HG02763 (cell line): ENCODE measurements around the gene PSME3.

Experiments used
- ATAC-seq: cut with Tn5 transposase; IDR thresholded peaks from one replicate; pipeline ENCODE4 v1.9.1; 2021; ENCODE audit warnings: mild to moderate bottlenecking, moderate library complexity; ENCODE audit not compliant: unreplicated experiment

The PSME3 gene

GRCh38 chr17:42832934-42833766 lies at the start of gene PSME3:
Gene PSME3, plus strand, starts transcription at chr17:42833397. Its CDS starts 235 bp downstream, at chr17:42833632.
- ATAC-seq, result peak; percentile 85

- no peak for ATAC-seq
Measured at GRCh38 chr17:42783791-42784138, 49.4 kb upstream of the PSME3 start.

- no peak for ATAC-seq
Measured at GRCh38 chr17:42784409-42784808, 48.8 kb upstream of the PSME3 start.

- no peak for ATAC-seq
Measured at GRCh38 chr17:42784811-42785592, 48.2 kb upstream of the PSME3 start.

- no peak for ATAC-seq
Measured at GRCh38 chr17:42787266-42787665, 45.9 kb upstream of the PSME3 start.

GRCh38 chr17:42791948-42792347 lies 41.2 kb upstream of the PSME3 start:
- no peak for ATAC-seq

- ATAC-seq, result no peak
Measured at GRCh38 chr17:42792545-42792944, 40.7 kb upstream of the PSME3 start.

- ATAC-seq, result no peak
Measured at GRCh38 chr17:42795061-42795460, 38.1 kb upstream of the PSME3 start.

GRCh38 chr17:42795465-42795864 lies 37.7 kb upstream of the PSME3 start:
- ATAC-seq, result no peak

- ATAC-seq, result no peak
Measured at GRCh38 chr17:42796066-42796758, 37.0 kb upstream of the PSME3 start.

- no peak for ATAC-seq
Measured at GRCh38 chr17:42797067-42798007, 35.9 kb upstream of the PSME3 start.

GRCh38 chr17:42798011-42798382 lies 35.2 kb upstream of the PSME3 start:
- ATAC-seq, result no peak

- ATAC-seq, result no peak
Measured at GRCh38 chr17:42798383-42799380, 34.5 kb upstream of the PSME3 start, which contains the start of the genes CNTD1 and COA3. Gene CNTD1, plus strand, starts transcription at chr17:42798861. Its CDS starts 207 bp downstream, at chr17:42799068. Gene COA3, minus strand, starts transcription at chr17:42798704. Its CDS starts 23 bp downstream, at chr17:42798681.

- ATAC-seq, result no peak
Measured at GRCh38 chr17:42803074-42803883, 29.9 kb upstream of the PSME3 start.

- no peak for ATAC-seq
Measured at GRCh38 chr17:42804918-42805367, 28.3 kb upstream of the PSME3 start.

- no peak for ATAC-seq
Measured at GRCh38 chr17:42806249-42806648, 26.9 kb upstream of the PSME3 start.

- ATAC-seq, result no peak
Measured at GRCh38 chr17:42809250-42809649, 23.9 kb upstream of the PSME3 start.
